ENCODE measurements around the gene AVEN. TPM values are rescaled to one million over a fixed set of nuclear protein-coding genes. Genes with fewer than 3 reads are reported as not detected.

AVEN gene
- total RNA-seq, 2 experiments from 2014 or later = 8.9 to 11.8 TPM

DNA sequence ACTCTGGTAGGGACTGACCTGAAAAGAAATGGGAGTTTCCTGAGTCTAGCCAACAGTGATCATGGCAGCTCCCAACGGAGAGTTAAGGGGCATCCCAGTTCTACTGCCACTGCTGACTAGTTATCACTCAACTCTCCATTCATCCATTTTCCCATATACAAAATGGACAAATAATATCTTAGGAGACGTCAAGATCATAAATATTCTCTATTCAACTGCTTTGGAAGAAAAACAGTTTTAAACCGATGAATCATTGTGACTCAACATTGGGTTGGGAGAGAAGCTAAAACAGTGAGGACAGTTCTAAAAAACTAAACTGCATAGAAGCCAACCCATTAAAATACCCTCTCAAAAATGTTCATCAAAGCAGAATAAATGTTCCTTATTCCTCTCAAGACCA is 128.3 kb downstream of the AVEN start:
- no peak for ATAC-seq
- DNase-seq = no peak
- CTCF ChIA-PET = no interaction called here
- Mint-ChIP-seq H3K4me1 (no peaks in the 10 kb centered on the region), H3K27ac (no peak overlapping the region), H3K27me3 (no peaks in the 10 kb centered on the region), H3K9me3 (ENCODE audit: low read depth) (no peaks in the 10 kb centered on the region), H3K36me3 (no peaks in the 10 kb centered on the region), H3K4me3 (no peak overlapping the region)

DNA sequence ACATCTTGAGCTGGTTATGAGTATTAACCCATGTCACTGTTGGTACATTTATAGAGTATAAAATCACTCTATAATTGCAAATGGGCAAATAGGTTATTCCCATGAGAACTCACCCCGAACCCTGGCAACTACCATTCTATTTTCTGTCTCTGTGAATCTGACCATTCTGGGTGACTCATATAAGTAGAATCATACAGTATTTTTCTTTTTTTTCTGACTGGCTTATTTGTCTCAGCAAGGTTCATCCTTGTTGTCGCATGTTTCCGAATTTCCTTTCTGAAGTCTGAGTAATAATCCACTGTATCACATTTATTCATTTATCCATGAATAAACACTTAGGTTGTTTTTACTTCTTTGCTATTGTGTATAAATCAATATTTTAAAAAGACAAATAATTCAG is 130.6 kb downstream of the AVEN start:
- Mint-ChIP-seq H3K4me1 (no peaks in the 10 kb centered on the region), H3K9me3 (ENCODE audit: low read depth) (no peaks in the 10 kb centered on the region), H3K36me3 (no peaks in the 10 kb centered on the region), H3K27ac (no peak overlapping the region), H3K4me3 (no peak overlapping the region), H3K27me3 (no peaks in the 10 kb centered on the region)
- CTCF ChIA-PET = no interaction called here
- DNase-seq (no peak), ATAC-seq (no peak)

DNA sequence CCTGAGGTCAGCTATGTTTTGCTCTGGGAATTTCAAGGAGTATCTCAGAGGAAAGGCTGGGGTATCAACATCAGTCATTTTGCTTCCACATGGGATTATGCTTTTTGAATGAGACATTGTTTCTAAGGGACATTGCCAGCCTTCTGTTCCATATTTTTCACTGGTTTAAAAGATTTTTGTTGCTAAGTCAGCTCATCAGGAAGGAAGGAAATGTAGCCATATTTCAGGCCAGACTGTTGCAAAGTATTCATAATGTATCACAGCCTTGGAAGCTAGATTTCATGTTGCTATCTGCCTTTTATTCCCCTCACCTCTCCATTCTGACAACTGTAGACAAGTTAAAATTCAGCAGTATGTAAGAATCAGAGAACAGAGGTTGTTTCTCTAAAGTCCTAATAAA is 131.7 kb downstream of the AVEN start:
- Mint-ChIP-seq H3K4me1 (no peaks in the 10 kb centered on the region), H3K4me3 (no peak overlapping the region), H3K27ac (no peak overlapping the region), H3K27me3 (no peaks in the 10 kb centered on the region), H3K36me3 (no peaks in the 10 kb centered on the region), H3K9me3 (ENCODE audit: low read depth) (no peaks in the 10 kb centered on the region)
- no peak for DNase-seq
- CTCF ChIA-PET = no interaction called here
- ATAC-seq = no peak

DNA sequence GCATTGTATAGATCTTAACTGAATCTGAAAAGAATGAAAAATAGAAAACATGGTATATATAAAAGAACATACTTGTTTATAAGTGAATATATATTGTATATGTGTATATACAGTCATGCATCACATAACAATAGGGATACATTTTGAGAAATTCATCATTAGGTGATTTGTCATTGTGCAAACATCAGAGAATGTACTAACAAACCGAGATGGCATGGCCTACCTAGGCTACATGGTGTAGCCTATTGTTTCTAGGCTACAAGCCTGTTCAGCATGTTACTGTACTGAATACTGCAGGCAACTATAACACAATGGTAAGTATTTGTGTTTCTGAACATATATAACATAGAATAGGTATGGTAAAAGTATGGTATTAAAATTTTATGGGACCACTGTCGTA is 135.3 kb downstream of the AVEN start:
- Mint-ChIP-seq H3K9me3 (ENCODE audit: low read depth) (peaks cover 3% of the 10 kb centered on the region), H3K4me1 (peaks cover 2% of the 10 kb centered on the region), H3K4me3 (no peak overlapping the region), H3K36me3 (no peaks in the 10 kb centered on the region), H3K27ac (no peak overlapping the region), H3K27me3 (no peaks in the 10 kb centered on the region)
- no peak for DNase-seq
- ATAC-seq = no peak
- CTCF ChIA-PET = no interaction called here

DNA sequence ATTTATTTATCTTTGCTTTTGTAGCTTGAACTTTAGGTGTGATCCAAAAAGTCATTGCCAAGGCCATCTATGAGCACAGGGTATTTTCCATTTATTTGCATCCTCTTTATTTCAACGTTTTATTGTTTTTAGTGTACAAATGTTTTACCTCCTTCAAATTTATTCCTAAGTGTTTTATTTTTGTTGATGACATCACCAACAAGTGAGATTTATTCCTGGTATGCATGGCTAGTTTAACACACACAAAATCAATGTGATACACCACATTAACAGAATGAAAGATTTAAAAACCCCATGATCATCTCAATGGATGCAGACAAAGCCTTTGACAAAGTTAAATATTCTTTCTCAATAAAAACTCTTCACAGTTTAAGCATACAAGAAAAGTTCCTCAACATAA is 137.0 kb downstream of the AVEN start:
- no peak overlapping the region for H3K27ac Mint-ChIP-seq
- H3K4me3 Mint-ChIP-seq = no peak overlapping the region
- H3K36me3 Mint-ChIP-seq = no peaks in the 10 kb centered on the region
- ATAC-seq = no peak
- H3K27me3 Mint-ChIP-seq = no peaks in the 10 kb centered on the region
- CTCF ChIA-PET = no interaction called here
- H3K4me1 Mint-ChIP-seq = peaks cover 10% of the 10 kb centered on the region
- H3K9me3 Mint-ChIP-seq (ENCODE audit: low read depth) = peaks cover 3% of the 10 kb centered on the region
- no peak for DNase-seq

DNA sequence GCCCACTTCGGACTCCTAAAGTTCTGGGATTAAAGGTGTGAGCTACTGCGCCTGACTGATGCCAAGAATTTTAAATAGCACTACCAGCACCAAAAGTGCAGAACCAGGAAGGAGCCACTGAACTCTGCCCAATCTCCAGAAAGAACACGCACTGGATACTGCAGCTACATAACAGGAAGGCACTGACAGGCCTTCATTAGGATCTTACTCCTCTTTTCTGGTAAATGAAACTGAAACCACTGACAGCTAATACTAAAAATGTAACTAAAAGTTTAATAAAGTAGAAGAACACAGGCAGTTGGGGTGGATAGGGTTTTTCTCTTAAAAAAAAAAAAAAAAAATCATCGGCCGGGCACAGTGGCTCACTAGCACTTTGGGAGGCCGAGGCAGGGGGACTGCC is 144.8 kb downstream of the AVEN start:
- ATAC-seq = no peak
- H3K27me3 Mint-ChIP-seq = no peaks in the 10 kb centered on the region
- no peaks in the 10 kb centered on the region for H3K9me3 Mint-ChIP-seq (ENCODE audit: low read depth)
- H3K4me3 Mint-ChIP-seq = no peak overlapping the region
- no peak overlapping the region for H3K27ac Mint-ChIP-seq
- H3K36me3 Mint-ChIP-seq = peaks cover under 1% of the 10 kb centered on the region
- no peak for DNase-seq
- CTCF ChIA-PET = interaction anchor here (0.9 kb wide), 1 partner anchor 161 kb away, joined by 3 read pairs; no protein-coding TSS in a partner anchor
- peaks cover 17% of the 10 kb centered on the region for H3K4me1 Mint-ChIP-seq

DNA sequence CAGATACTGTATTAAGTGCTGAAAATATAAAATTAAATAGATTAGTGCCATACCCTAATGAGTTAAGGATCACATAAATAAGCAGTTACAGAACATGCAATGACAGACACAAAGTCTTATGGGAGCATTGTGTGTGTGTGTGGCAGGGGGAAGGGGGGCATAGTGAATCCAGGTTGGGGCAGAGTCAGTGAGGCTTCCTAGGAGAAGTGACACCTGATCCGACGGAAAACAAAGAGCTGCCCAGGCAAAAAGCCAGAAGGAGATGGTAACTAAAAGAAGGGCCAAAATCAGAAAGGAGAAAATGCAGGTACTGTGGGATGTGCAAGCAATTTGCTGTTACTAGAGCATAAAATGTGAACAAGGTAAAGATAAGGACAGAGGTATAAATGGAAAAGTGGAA is 150.8 kb downstream of the AVEN start:
- ATAC-seq (no peak), DNase-seq (no peak)
- CTCF ChIA-PET = no interaction called here
- peaks cover 1% of the 10 kb centered on the region for H3K36me3 Mint-ChIP-seq
- peaks cover 6% of the 10 kb centered on the region for H3K9me3 Mint-ChIP-seq (ENCODE audit: low read depth)
- no peaks in the 10 kb centered on the region for H3K4me1 Mint-ChIP-seq
- no peak overlapping the region for H3K27ac Mint-ChIP-seq
- no peak overlapping the region for H3K4me3 Mint-ChIP-seq
- H3K27me3 Mint-ChIP-seq = no peaks in the 10 kb centered on the region

DNA sequence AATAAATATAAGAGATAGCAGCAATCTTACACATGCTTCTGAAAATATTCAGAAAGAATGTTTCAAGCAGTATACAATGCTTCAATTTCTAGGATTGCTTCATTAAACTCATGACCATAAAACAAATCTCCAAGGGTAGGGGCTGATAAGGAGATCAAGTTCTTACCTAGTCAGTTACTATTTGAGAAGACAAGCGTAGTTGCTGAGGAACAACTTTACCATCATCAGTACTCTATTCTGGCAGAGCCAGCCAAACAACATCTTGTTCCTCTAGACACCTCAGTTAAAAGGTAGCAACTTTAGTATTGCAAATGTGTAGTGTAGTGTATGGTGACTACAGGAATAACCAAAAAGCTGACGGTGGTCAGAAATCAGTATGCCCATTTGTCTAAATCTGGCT is 156.1 kb downstream of the AVEN start:
- H3K9me3 Mint-ChIP-seq (ENCODE audit: low read depth) = peaks cover 6% of the 10 kb centered on the region
- no peaks in the 10 kb centered on the region for H3K4me1 Mint-ChIP-seq
- no peaks in the 10 kb centered on the region for H3K36me3 Mint-ChIP-seq
- no peaks in the 10 kb centered on the region for H3K27me3 Mint-ChIP-seq
- DNase-seq = no peak
- H3K27ac Mint-ChIP-seq = no peak overlapping the region
- CTCF ChIA-PET = no interaction called here
- no peak overlapping the region for H3K4me3 Mint-ChIP-seq
- ATAC-seq = no peak

DNA sequence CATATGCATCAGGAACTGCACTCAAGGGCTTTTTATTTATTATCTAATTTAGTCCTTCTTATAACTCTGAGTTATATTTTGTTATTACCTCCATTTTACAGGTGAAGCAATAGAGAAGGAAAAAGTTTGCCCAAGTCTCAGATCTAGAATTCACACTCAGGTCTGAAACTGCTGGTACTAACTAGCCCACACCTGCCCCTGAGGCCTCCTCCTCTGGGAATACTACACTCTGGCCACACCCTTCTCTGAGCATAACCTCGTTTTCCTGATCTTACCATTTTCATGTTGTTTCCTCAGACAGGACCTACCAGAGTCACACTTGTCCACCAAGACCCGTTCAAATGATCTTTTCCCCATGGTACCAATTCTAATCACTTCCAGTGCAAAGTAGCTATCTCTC is 164.8 kb downstream of the AVEN start:
- no peak overlapping the region for H3K27ac Mint-ChIP-seq
- peaks cover 2% of the 10 kb centered on the region for H3K36me3 Mint-ChIP-seq
- no peaks in the 10 kb centered on the region for H3K4me1 Mint-ChIP-seq
- DNase-seq (no peak), ATAC-seq (no peak)
- H3K27me3 Mint-ChIP-seq = no peaks in the 10 kb centered on the region
- no peaks in the 10 kb centered on the region for H3K9me3 Mint-ChIP-seq (ENCODE audit: low read depth)
- CTCF ChIA-PET = no interaction called here
- no peak overlapping the region for H3K4me3 Mint-ChIP-seq

DNA sequence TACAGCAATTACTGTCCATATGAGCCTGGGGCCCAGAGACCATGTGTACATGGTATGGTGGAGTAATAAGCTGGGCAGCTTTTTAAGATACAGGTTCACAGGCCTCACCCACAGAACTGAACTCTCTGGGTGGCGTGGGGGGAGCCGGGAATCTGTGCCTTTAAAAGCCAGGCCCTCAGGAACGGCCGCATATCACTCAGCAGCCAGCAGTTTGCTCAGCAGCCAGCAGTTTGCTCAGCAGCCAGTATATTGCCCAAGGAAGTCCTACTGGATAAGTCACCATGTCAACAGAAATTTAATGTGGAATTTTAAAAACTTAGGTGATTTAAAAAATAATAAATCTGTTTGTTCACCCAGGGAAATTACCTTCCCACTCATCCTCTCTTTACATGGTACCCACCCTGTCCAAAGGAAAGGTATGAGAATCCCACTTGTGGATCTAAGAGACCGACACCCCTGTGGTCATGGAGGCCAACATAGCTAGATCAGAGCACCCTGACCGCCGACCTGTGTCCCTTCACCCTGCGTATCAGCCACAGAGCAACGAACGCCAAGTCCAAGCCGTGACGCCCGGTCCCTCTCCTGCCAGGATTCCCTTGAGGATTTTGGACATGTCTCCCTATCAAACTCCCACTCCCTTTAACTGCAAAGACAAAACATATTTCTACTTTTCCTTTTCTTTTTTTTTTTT is 166.4 kb downstream of the AVEN start:
- Mint-ChIP-seq H3K9me3 (ENCODE audit: low read depth) (no peaks in the 10 kb centered on the region), H3K4me1 (no peaks in the 10 kb centered on the region), H3K27ac (no peak overlapping the region), H3K36me3 (peaks cover 2% of the 10 kb centered on the region), H3K27me3 (no peaks in the 10 kb centered on the region), H3K4me3 (no peak overlapping the region)
- DNase-seq (no peak), ATAC-seq (no peak)
- CTCF ChIA-PET = no interaction called here

DNA sequence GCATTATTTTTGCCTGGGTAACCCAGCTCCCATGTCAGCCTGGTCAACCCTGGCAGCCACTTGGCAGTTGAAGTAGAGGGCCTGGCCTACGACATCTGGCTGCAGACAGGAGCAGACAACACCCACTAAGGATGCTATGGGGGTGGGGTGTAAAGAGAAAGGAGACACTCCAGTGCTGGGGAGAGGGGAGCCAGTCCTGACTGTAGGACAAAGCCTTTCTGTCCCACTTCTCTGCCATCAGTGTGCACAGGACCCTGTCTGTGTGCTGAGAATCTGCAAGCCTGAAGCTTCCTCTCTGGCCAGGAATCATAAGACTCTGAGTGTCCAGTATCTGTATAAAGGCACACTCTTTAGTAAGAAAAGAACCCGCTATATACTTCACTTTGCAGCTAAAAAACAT is 167.0 kb downstream of the AVEN start:
- H3K4me1 Mint-ChIP-seq = no peaks in the 10 kb centered on the region
- H3K27ac Mint-ChIP-seq = no peak overlapping the region
- no peaks in the 10 kb centered on the region for H3K9me3 Mint-ChIP-seq (ENCODE audit: low read depth)
- H3K4me3 Mint-ChIP-seq = no peak overlapping the region
- no peak for ATAC-seq
- H3K36me3 Mint-ChIP-seq = peaks cover 2% of the 10 kb centered on the region
- DNase-seq = no peak
- CTCF ChIA-PET = no interaction called here
- no peaks in the 10 kb centered on the region for H3K27me3 Mint-ChIP-seq

DNA sequence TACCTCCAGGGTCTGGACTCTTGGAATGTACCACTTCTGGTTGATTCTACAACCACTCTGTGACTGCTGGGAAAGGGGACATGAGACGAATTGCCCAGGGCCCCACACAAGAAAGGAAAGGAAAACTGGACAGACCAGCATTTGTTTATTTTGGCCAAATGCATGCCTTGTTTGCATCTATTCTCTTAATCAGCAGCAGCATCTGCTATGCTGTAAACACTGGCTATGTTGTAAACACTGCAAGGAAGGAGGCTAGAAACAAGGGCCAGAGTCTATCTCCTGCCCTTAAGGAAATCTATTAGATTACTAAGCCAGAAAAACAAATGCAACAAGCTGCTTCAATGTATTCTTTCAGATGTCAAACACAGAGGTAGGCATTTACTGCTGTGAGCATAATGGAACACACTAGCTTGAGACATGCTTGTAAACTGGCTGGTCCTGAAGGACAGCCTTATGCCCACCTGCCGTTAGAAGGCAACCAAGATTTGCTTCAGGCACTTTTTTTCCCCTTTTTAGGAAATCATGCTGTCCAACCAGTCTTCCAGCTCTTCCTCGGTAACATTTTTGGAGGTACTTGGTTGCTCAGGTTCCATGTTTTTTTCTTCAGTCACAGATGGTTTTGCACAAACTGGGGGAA is 172.8 kb downstream of the AVEN start:
- H3K9me3 Mint-ChIP-seq (ENCODE audit: low read depth) = no peaks in the 10 kb centered on the region
- H3K27me3 Mint-ChIP-seq = no peaks in the 10 kb centered on the region
- CTCF ChIA-PET = no interaction called here
- no peak for DNase-seq
- no peak overlapping the region for H3K27ac Mint-ChIP-seq
- no peak for ATAC-seq
- H3K4me1 Mint-ChIP-seq = no peaks in the 10 kb centered on the region
- no peak overlapping the region for H3K4me3 Mint-ChIP-seq
- H3K36me3 Mint-ChIP-seq = peaks cover 4% of the 10 kb centered on the region

DNA sequence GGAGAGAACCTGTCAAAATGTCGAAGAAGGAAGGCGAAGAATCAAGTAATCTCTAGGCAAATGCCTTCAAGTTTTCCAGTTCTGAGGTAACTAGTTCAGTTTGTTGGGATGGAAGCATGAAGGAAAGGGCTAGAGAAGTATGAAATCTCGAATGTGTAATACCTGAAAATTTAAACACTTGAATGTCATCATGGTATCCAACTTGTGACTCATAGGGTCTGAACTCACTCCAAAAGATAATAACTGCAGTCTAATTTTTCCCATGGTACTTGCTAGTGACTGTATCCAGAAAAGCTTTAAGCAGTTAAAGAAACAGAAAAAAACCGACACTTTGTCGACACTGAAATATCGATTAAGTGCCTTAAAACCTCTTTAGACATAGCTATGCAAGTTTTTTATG is 173.6 kb downstream of the AVEN start:
- DNase-seq = no peak
- no peak for ATAC-seq
- H3K9me3 Mint-ChIP-seq (ENCODE audit: low read depth) = no peaks in the 10 kb centered on the region
- H3K4me3 Mint-ChIP-seq = no peak overlapping the region
- no peaks in the 10 kb centered on the region for H3K4me1 Mint-ChIP-seq
- no peaks in the 10 kb centered on the region for H3K27me3 Mint-ChIP-seq
- H3K27ac Mint-ChIP-seq = no peak overlapping the region
- CTCF ChIA-PET = no interaction called here
- H3K36me3 Mint-ChIP-seq = peaks cover 4% of the 10 kb centered on the region

DNA sequence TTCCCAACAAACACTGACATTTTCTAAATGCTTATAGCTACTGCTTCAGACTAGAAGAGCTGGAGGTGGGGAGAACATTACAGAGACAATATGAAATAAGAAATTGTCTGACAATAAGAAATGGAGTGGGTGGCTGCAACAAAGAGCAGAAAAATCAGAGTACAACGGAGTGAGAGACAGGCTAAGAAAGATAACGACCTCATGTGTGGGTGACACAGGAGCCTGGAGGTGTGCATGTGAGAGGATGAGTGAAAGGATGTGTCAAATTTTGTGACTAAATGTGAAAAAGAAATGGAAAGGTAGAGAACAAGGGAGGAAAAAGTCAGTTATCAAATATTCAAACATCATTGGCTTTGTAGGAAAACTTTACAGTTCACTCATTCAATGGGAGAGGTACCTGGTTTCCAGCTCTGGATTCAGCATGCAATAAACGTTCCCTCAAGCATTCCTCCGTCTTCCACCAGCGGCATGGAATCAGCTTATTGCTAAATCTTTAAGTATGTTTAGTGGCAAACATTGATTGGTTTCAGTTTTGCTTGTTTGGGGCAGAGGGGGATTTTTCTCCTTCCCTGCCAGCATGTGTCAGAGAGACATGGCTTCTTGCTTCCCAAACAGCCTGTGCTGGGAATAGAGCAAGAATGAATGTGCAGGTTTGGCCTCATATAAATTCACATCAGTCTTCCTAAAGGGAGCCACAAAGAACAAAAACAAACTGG is 174.5 kb downstream of the AVEN start:
- Mint-ChIP-seq H3K27me3 (no peaks in the 10 kb centered on the region), H3K27ac (no peak overlapping the region), H3K9me3 (ENCODE audit: low read depth) (no peaks in the 10 kb centered on the region), H3K36me3 (peaks cover 4% of the 10 kb centered on the region), H3K4me1 (no peaks in the 10 kb centered on the region), H3K4me3 (no peak overlapping the region)
- CTCF ChIA-PET = no interaction called here
- DNase-seq (no peak), ATAC-seq (no peak)

Data from activated CD8-positive, alpha-beta memory T cell treated with anti-CD3 and anti-CD28 coated beads, Interleukin-2, amount 10 ng/mL, durations not matched to agents 7 days and 5 days (primary cell).